Fibroblast of skin of right biceps (primary cell): ENCODE data around the gene DEFB132.

Source experiments
- DNase-seq: peaks from one replicate; pipeline ENCODE4 v3.0.0-alpha.2; 2013

The DEFB132 gene

DNA sequence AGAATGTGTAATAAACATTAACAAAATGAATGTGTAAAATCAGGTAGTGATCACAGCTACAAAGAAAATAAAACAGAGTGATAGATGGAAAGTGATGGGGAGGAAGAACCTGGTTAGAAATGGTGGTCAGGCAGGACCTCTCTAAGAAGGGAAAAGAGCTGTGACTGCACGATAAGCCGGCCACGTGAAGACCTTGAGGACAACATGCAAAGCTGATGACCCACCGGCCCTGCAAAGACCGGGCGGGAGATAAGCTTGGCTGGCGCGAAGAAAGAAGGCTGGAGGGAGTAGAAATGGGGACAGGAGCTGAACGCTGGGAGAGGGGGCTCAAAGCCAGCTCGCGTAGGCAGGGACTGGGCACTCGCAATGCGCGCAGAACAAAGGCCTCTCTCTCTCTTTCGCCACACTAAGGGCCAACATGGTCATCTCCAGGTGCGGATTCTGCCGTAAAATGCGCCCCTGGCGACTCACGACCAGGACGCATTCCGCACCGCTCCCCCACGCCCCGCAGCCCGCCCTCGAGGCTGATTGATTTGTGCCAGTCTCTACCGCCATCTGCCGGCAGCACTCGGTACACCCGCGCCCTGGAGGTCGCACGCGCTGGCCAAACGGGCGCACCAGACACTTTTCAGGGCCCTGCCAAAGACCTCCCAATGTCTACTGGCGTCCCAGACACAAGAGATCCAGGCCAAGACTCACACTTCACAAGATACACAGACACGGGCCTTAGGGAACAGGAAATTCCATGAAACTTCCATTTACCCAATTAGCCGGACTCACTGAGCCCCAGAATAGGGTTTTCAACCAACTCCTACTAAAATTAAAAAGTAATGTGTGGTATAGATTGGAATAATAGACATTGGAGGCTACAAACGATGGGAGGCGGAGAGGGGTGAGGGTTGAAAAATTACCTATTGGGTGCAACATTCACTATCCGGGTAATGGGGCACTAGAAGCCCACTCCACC is 9.4 kb downstream of the DEFB132 start:
- peak; percentile 79 for DNase-seq

DNA sequence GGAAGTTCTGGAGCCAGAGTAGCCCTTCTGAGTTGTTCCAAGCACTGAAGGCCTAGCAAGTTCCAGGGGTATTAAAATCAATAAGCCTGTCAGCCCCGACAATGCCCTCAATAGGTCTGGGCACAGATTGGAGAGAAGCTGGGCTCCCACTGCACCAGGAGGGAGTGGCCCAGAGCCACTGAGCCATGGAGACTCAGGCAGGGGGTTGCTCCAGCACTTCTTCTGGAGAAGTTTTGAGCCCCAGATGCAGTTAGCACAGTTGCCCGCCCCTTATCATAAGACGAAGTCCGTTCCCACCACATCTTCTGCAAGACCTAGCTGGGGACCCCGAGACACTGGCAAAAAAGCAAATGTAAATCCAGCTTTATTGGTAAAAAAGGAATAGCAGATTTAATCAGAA is 13.0 kb downstream of the DEFB132 start:
- no peak for DNase-seq

DNA sequence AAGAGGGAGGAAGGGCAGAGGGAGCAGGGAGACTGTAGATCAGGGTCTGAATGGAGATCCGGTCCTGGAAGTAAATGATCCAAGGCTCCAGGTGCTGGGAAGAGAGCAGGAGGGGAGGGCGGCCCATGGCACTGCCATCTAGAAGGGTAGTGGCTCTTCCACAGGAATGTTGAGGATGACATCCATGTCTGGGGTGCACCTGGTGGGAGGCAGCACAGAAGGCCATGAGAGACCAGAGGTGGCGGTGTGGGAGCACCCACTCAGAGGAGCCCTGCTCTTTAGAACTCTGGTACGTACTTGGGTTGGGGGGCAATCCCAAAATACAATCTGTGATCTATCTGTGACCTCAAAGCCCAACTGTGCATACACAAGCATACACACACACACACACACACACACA is 13.5 kb downstream of the DEFB132 start:
- DNase-seq = no peak

DNA sequence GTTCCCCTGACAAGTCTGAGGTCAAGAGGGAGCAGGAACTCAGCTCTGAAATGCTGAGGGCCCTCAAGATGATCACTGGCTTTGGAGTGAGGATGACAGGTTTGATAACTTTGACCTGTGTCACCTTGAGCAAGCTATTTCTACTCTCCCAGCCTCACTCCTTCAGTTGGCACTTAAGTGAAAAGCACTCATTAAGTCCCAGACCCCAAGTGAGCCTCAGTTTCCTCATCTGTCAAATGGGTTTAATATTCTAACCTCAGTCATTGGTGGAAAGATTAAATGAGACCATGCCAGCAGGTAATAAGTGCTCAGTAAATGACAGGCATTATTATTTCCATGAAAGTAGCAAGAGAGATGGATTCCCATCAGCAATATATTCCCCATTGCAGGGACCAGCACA is 14.0 kb downstream of the DEFB132 start:
- no peak for DNase-seq

DNA sequence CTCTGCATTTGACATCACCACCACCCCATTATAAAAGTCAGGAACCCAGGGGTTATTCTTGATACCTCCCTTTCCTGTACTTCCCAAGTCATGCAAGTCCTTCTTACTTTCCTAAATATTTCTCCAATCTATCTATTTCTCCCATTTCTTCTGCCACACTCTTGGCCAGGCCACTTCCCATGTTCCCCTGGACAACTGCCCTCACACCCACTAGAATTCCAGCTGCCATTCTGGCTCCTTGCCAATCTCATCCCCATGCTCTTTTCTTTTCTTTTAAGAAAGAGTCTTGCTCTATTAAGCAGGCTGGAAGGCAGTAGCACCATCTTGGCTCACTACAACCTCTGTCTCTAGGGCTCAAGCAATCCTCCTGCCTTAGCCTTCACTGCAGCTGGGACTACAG is 15.2 kb downstream of the DEFB132 start:
- no peak for DNase-seq

DNA sequence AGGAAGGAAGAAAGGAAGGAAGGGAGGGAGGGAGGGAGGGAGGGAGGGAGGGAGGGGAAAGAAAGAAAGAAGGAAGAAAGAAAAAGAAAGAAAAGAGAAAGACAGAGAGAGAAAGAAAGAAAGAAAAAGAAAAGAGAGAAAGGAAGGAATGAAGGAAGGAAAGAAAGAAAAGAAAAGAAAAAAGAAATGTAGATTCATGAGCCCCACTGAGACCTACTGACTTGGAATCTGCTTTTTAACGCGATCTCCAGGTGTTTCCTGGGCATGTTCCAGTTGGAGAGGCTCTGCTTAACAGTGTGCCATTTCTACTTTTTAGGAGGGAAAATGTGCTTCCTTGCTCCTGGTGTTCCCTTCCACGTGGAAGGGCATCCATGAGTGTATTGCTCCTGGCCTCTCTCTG is 16.4 kb downstream of the DEFB132 start:
- DNase-seq = no peak

DNA sequence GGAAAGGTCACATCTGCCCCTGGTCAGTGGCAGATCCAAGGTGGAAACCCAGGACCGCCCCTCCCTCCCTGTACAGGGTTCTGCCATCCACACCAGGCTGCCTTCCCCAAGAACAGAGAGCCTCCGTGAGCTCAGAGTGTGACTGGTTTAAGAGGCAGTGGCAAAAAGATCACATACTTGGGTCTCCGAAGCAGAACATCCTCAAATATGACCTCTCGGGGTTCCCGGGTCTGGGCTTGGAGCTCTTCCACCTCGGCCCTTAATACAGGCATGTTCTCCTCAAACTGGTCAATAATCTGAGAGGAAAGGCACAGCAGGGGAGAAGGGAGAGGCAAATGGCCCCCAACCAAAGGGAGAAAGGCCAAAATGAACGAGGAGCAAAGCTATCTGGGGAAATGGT is 18.3 kb downstream of the DEFB132 start:
- no peak for DNase-seq

DNA sequence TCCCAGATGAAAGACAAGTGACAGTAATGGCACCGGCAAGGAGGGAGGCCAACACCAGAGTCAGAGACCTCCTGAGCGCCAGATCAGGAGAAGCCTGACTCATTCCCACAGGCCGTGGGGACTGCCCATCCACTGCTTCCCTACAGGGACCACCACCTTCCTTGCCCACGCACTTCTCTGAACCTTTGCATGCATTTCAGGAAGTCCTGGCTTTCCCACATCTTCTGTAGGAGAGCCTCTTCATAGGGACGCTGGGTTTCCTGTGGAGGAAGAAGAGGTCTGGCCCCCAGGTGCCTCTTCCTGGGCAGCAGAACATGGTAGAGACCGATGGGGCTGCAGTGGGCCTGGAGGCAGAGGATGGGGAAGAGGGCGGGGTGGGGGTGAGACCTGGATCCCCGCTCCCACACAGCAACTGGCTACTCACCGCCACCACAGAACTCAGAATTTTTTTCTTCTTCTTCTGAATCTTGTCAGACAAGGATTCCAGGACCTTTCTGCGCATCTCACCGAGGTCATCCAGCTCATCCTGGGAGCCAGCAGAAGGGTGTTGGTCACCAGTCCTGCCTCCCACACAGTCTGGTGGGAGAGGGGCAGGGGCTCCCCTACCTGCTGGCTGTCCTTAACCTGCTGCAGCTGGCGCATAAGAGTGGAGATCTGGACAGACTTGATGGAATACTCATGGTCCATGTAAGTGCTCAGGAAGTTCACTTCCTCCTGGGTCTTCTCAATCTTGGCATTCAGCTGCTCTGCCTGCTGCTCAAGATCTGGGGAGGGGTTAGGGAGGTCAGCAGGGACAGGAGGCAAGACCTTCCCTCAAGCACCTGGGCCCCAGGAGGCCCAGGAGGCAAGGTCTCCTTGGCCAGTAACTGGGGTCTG is 19.3 kb downstream of the DEFB132 start:
- DNase-seq = no peak

DNA sequence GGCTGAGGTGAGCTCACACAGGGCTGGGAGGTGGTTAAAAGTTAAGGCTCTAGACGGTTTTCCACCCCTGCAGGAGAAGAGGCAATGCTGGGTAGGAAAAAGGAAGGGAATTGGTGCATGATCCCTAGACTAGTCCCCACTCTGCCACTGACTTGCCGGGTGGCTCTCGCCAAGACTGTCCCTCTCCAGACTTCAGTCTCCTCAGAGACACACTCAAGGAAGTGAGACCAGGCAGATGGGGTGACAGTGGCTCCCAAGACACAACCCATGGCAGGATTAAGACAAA is 19.9 kb downstream of the DEFB132 start:
- DNase-seq = no peak

DNA sequence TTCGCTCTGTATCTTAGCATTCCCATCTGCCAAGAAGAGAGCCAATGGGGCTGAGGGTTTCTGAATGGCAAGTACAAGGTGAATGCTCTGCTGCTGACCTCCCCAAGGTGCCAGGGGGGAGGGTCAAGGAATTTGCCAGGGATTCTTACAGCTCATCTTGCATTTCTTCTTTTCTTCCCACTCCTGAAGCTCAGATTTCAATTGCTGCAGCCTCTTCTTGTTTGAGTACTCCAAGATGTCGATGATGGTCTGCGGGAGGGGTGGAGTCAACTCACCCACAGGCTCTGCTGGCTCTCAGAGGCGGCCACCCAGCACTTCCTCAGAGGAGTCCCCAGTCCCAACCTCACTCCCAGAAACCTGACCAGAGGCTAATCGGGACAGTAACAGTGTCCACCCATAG is 20.7 kb downstream of the DEFB132 start:
- DNase-seq = no peak

DNA sequence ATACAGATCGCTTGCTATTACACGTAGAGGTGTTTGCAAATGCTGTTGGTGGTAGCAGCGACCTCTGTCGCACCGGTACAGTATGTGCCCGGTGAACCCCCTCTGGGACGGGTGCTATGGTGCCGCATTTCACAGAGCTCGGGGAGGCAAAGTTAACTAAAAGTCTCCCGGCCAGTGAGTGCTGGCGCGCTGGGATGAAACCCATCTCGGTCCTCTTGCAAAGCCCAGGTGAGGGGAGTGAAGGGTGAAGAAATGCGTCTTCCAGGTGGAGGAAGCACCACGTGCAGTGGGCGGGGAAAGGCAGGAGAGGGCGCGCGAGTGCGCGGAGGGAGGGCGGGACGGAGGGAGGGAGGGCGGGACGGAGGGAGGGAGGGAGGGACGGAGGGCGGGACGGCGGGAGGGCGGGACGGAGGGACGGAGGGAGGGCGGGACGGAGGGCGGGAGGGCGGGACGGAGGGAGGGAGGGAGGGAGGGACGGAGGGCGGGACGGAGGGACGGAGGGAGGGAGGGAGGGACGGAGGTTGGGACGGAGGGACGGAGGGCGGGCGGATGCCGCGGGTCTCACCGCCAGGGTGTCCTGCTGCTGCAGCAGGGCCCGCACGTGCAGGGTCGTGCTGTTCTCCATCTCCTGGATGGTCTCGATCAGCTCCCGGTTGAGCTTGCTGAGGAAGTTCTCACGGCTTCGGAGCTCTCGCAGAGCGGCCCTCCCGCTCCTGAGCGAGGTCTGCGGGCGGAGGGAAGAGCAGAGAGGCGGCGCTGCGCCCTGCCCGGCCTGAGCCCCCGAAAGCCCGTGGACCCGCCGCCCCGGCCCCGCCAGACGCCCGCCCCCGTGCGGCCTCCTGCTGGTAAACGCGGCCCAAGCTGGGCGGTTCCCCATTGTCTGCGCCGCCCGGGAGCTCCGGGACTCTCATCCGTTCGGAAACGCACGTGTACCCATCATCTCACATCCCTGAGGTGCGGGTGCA is 21.4 kb downstream of the DEFB132 start:
- no peak for DNase-seq

DNA sequence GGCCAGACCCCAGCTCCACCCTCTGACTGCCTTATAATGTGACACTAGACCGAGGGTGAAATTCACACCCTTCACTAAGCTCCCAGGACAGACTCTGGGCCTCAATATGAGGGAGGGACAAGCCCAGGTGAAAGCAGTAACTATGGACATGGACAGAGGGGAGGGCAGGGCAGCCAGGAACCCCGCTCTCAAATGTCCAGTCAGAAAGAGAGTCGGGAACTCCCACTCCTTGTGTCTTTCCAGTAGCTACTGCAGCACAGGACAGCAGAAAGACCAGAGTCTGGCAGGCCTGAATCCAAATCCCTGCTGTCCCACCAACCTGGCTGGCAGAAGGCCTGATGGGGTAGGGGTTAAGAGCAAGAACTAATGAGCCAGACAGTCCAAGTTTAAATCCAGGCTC is 26.6 kb downstream of the DEFB132 start:
- no peak for DNase-seq

DNA sequence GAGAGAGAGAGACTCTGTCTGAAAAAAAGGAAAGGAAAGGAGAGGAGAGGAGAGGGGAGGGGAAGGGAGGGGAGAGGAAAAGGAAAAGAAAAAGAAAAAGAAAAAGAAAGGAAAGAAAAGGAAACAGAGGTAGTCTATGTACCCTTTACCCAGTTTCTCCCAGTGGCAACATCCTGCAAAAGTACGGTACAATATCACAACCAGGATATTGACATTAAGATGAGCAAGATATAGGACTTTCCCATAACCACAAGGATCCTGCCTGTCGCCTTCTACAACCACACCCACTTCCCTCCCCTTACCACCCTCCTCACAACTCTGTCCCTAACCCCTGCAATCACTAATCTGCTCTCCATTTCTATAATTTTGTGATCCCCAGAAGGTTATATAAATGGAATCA is 29.0 kb downstream of the DEFB132 start:
- no peak for DNase-seq

DNA sequence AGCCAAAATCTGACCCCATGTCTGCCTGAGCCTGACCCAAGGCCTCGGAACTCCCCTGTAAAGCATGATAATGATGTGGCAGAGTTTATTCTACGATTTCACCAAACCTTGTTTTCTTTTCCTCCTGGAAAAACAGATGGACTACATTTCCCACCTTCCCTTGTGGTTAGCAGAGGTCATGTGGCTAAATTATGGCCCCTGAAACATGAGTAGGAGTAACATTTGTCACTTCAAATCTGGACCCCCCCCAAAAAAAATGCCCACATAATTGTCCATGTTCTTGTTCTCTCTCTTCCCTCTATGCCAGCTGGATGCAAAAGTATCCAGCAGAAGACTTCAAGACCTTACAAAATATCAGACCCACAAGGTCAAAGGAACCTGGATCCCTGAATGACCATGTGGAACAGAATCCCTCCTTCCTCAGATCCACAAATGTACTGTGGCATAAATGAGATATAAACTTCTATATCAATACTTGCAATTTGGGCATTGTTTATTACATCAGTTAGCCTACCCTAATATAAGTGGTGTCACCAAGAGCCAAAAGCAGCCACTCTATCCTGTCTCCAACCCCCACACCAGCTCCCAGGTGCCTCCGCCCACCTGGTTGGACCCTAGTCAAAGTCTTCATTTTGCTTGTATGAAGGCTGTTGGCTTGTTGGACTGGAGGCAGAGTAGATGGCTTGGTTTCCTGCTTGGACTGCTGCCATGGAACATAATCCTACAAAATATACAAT is 31.6 kb downstream of the DEFB132 start:
- no peak for DNase-seq

DNA sequence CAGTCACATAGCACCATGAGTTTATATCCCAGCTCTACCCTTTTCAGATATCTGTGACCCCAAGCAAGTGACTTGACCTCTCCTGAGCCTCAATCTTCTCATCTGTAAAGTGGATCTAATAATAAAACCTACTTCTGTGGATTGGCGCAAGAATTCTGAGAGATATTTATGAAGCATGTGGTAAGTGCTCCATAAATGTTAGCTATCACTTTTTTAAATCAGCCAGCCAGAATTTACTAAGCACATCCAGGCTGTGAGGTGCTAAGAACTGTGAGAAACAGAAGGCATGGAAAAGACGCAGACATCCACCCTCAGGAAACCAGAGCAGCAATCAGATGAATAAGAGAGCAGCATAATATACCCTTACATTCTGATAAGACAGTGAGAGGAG is 32.2 kb downstream of the DEFB132 start:
- no peak for DNase-seq

DNA sequence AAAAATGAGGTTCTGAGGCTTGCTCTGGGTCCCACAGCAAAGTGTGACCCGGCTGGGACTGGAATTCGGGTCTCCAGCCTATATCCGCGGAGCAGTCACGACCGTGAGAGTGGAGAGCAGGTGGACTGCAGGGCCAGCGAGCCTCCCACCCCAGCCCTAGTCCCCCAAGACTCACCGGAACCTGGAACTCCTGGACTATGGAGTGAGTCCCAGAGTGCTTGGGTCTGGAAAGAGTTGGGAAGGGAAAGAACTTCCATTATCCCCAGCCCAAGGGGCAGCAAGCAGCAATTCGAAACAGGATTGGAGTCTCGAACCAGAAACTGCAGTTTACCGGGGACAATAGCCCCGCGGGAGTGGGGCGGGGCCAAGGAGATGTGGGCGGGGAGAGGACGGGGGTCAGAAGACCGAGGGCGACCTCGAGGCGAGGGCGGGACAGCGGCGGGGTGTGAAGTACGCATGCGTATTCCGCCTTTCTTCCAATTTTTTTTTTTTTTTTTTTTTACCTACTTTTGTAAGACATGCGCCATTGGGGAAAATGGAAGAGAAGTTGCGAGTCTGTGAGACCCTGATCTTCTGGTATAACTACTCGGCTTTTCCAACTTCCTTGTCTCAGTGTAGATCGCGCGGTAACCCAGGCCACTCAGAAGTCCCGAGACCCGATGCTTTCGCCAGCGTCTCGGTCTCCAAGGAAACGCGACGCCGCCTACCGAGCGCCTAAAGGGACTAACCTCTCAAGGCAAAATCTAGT is 32.7 kb downstream of the DEFB132 start, which contains the start of gene C20orf96:
Gene C20orf96, minus strand, starts transcription at position 667 of the 748 bp plus-strand sequence. Its CDS starts 140 bp downstream, at position 527.
- peak; percentile 94 for DNase-seq

DNA sequence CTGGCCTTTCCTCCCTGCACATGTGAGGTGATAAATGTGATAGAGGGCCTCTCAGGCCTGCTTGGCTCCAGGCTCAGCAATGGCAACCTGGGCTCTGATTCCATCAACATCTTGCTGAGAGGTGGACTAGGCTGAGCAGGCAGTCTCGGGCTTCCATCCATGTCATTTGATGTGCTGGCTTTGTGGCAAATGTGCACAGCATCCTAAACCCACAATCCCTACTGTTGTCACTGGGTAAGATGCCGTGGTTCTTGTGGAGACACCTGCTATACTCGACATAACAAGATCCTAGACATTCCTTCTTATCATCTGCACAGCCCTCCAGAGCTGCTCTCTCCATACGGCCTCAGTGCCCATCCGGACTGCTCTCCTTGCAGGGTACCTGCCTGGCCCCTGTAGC is 37.1 kb downstream of the DEFB132 start:
- no peak for DNase-seq

DNA sequence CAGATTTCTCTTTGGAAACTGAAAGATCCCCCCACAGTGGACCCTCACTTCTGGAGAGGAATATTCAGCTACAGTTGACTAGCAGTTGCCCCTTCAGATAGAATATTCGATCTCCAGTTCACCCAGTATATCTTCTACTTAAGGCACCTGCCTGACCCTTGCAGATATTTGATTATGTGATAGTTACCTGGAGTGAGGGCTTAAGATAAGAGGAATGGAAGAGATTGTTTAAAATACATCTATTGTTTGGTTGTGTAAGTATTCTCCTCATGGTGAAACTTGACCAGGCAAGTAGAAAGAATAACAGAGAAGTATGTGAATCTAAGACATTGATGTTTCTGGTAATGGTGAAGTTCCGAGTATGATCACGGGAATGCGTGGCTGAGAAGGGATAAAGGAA is 38.3 kb downstream of the DEFB132 start:
- no peak for DNase-seq

DNA sequence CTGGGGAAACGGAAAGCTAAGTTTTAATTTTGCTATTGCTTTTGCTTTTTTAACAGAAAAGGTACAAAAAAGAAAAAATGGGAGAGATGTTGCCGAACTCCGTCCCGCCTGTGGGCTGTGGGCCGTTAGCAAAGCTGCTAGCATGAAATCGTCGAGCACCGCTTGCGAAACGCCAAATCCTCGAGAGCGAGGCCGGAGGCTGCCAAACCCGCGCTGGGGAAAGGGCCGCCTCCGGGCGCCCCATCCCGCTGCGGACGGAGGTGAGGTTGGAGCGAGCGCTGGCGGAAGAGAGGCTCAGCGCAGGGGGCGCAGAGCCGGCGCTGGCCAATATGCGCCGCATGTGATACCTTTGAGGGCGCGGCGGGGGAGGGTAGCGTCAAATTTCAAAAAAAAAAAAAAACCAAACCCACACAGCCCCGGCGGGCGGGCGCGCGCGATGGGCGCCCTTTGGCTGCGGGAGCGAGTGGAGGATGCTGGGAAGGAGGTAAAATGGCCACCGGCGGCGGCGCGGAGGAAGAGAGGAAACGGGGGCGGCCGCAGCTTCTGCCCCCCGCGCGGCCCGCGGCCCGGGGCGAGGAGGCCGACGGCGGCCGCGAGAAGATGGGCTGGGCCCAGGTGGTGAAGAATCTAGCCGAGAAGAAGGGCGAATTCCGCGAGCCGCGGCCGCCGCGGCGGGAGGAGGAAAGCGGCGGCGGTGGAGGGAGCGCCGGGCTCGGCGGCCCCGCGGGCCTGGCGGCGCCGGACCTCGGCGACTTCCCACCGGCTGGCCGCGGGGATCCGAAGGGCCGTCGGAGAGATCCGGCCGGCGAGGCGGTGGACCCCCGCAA is 39.8 kb downstream of the DEFB132 start, which contains the start of gene ZCCHC3:
Gene ZCCHC3, plus strand, starts transcription at position 473 of the 827 bp plus-strand sequence. Its CDS starts 17 bp downstream, at position 490.
- DNase-seq = peak; percentile 95
